Ovary (tissue), 9 donors: Measurements from ENCODE around the gene PRRT2. TPM values are rescaled to one million over a fixed set of nuclear protein-coding genes. Genes with fewer than 3 reads are reported as not detected.

ENCODE experiments used
- DNase-seq, 5 donors: peaks; one replicate each; pipeline ENCODE4 v3.0.0-alpha.2; 2019 to 2020
- H3K27ac ChIP-seq, 2 donors: fragments of 200-600 bp; one replicate each; pipeline versions ENCODE4 v1.5.1 to v1.8.0; 2019 to 2022
- H3K27me3 ChIP-seq: fragments of 200-600 bp; one replicate; pipeline ENCODE4 v1.8.0; 2022
- H3K36me3 ChIP-seq: fragments of 200-600 bp; sonication (generic); one replicate; pipeline ENCODE4 v1.5.1; 2019
- H3K4me1 ChIP-seq: one replicate; pipeline ENCODE4 v1.8.1; 2013; ENCODE audit warnings: mild to moderate bottlenecking, moderate library complexity; ENCODE audit not compliant: insufficient read depth
- H3K4me3 ChIP-seq: fragments of 200-600 bp; sonication (generic); one replicate; pipeline ENCODE4 v1.5.1; 2017
- H3K9me3 ChIP-seq, 2 donors: fragments of 200-600 bp in 1 of 2; sonication (generic) in 1 of 2; one replicate each; pipeline versions ENCODE4 v1.5.1 to v1.8.1; 2013 to 2019; ENCODE audit warnings: mild to moderate bottlenecking in 1 of 2, moderate library complexity in 1 of 2
- CTCF ChIP-seq, 3 donors: fragments of 450-650 bp in 2 of 3; fragments of 200-600 bp in 1 of 3; IDR thresholded peaks; one replicate each; pipeline versions ENCODE4 v1.5.1 to v1.8.0; 2016 to 2022; ENCODE audit warnings: antibody characterized with exemption in 3 of 3, mild to moderate bottlenecking in 1 of 3
- EP300 ChIP-seq: sonication (generic); formaldehyde crosslinking; IDR thresholded peaks from one replicate; pipeline ENCODE4 v1.6.1; 2017; ENCODE audit warnings: antibody characterized with exemption
- POLR2A ChIP-seq: fragments of 450-650 bp; IDR thresholded peaks from one replicate; pipeline ENCODE4 v1.6.1; 2017; ENCODE audit warnings: antibody characterized with exemption, mild to moderate bottlenecking, moderate library complexity
- WGBS, 3 donors: extraction: QIAGEN DNeasy Blood & Tissue Kit in 1 of 3; methylation state at CpG; one replicate each; pipeline versions ENCODE4 v1.1.5 to v1.1.7; 2013 to 2017; 5-methylcytosine and 5-hydroxymethylcytosine counted together
- intact Hi-C, 4 donors: fragments of 100-400 bp; cut with DNase I; formaldehyde crosslinking; loops; one replicate each; pipeline versions ENCODE4 v1.11.0 to v1.15.1; 2022 to 2023
- polyA plus RNA-seq, 2 donors: library from polyadenylated mRNA; stranded (reverse); fragments of 200-250 nt in 1 of 2; fragments of 350-450 nt in 1 of 2; fragmentation: Illumina TruSeq in 1 of 2; extraction: RNeasy Lipid Tissue Mini Kit (QIAGEN cat#74804) in 1 of 2; gene quantifications; one replicate each; pipeline ENCODE4 v1.2.3, GENCODE V29; 2013 to 2014
- total RNA-seq, 7 donors: library from RNA; depleted of rRNA in 2 of 7; stranded (reverse); fragments of >200 nt in 2 of 7; fragmentation: NEBNext Ultra II Directional in 3 of 7; extraction: Animal tissue kit (Norgen Biotek cat#: 25700) in 3 of 7; gene quantifications; one replicate each; pipeline versions ENCODE4 v1.1.0 to v1.2.4, GENCODE V29; 2016 to 2023
- donor health status: DM: no; HTN: no; CAD: no; lungs with moderate emphysema.
- donor health status: DM: no; HTN: no; CAD: no.
- donor health status: Bipolar disorder and iron deficiency.
- donor health status: DM: yes; HTN: yes; CAD: no.
- donor health status: DM: no; HTN: no; CAD: no.
- donor health status: DM: yes; HTN: yes; CAD: no.

PRRT2 gene
- total and polyA plus RNA-seq, 9 donors = 6.3 to 64.5 (median 33.4) TPM

GRCh38 chr16:29819506-29819905 is 7.5 kb downstream of the PRRT2 start:
- H3K9me3 ChIP-seq = no peaks in the 10 kb centered on the region
- H3K27ac ChIP-seq = no peak overlapping the region
- intact Hi-C loops = no loop called here
- no peaks in the 10 kb centered on the region for H3K36me3 ChIP-seq
- H3K4me1 ChIP-seq = peaks cover 20% of the 10 kb centered on the region
- no peak for TF ChIP-seq CTCF (IDR thresholded peaks at IDR 0.05)
- no peak for TF ChIP-seq POLR2A
- TF ChIP-seq EP300 = no peak
- DNase-seq = no peak
- H3K4me3 ChIP-seq = no peak overlapping the region
- 58 to 60% (median 60%) methylated on average over 15 of the region's 15 CpGs for WGBS, 3 donors
- H3K27me3 ChIP-seq = no peaks in the 10 kb centered on the region

- Histone ChIP-seq H3K36me3 (no peaks in the 10 kb centered on the region), H3K4me1 (peaks cover 20% of the 10 kb centered on the region), H3K9me3 (no peaks in the 10 kb centered on the region), H3K27ac (peak within 1 kb of the TSS; percentile 79 to 94), H3K4me3 (peak within 1 kb of the TSS; percentile 71), H3K27me3 (no peaks in the 10 kb centered on the region)
- intact Hi-C loops = no loop called here
- TF ChIP-seq EP300 (peak; percentile 55), POLR2A (peak; percentile 60), CTCF (IDR thresholded peaks at IDR 0.05) (no peak)
- 0 to 4% (median 0%) methylated on average over 4 of the region's 4 CpGs for WGBS, 3 donors
- DNase-seq = peak; percentile 68 to 75 (median 70)
Measured at GRCh38 chr16:29820271-29820701, 8.3 kb downstream of the PRRT2 start, which contains the start of gene MVP. TSS of gene MVP (plus strand) at chr16:29820462. CDS start at chr16:29830550, 10,088 bp downstream.

- intact Hi-C loops = no loop called here
- Histone ChIP-seq H3K9me3 (no peaks in the 10 kb centered on the region), H3K27me3 (no peaks in the 10 kb centered on the region), H3K4me3 (peak overlapping the region; percentile 71), H3K4me1 (peaks cover 27% of the 10 kb centered on the region), H3K27ac (peak overlapping the region; percentile 79 to 94), H3K36me3 (no peaks in the 10 kb centered on the region)
- peak; percentile 72 to 78 (median 74) for DNase-seq
- 12 to 17% (median 15%) methylated on average over 8 to 11 of the region's 11 CpGs for WGBS, 3 donors
- TF ChIP-seq POLR2A (no peak), CTCF (IDR thresholded peaks at IDR 0.05) (no peak), EP300 (no peak)
Measured at GRCh38 chr16:29820730-29821642, 9.0 kb downstream of the PRRT2 start.

- WGBS, 3 donors = 11 to 16% (median 16%) methylated on average over 7 of the region's 7 CpGs
- Histone ChIP-seq H3K4me1 (peaks cover 30% of the 10 kb centered on the region), H3K4me3 (peak overlapping the region; percentile 71), H3K9me3 (no peaks in the 10 kb centered on the region), H3K36me3 (no peaks in the 10 kb centered on the region), H3K27me3 (no peaks in the 10 kb centered on the region), H3K27ac (peak overlapping the region; percentile 79 to 94)
- peak; percentile 58 to 69 (median 65) for DNase-seq
- intact Hi-C loops = no loop called here
- TF ChIP-seq POLR2A (no peak), CTCF (IDR thresholded peaks at IDR 0.05) (no peak), EP300 (no peak)
Measured at GRCh38 chr16:29821643-29822115, 9.7 kb downstream of the PRRT2 start.
